Muscle layer of colon (tissue), 2 donors: ENCODE data around the gene C17orf107.

Source experiments
- H3K27ac ChIP-seq: one replicate; pipeline ENCODE4 v1.7.0; 2013; ENCODE audit warnings: low read depth, mild to moderate bottlenecking, low read length, moderate library complexity
- H3K27me3 ChIP-seq, 2 donors: one replicate each; pipeline ENCODE4 v1.7.0; 2013; ENCODE audit warnings: low read length in 2 of 2, mild to moderate bottlenecking in 2 of 2; ENCODE audit not compliant: insufficient read depth in 2 of 2, control insufficient read depth in 1 of 2
- H3K36me3 ChIP-seq: one replicate; pipeline ENCODE4 v1.7.0; 2013; ENCODE audit warnings: mild to moderate bottlenecking, low read length; ENCODE audit not compliant: insufficient read depth
- H3K4me1 ChIP-seq: one replicate; pipeline ENCODE4 v1.7.0; 2013; ENCODE audit warnings: mild to moderate bottlenecking, low read length; ENCODE audit not compliant: insufficient read depth
- H3K4me3 ChIP-seq, 2 donors: one replicate each; pipeline ENCODE4 v1.7.0; 2013; ENCODE audit warnings: low read length in 2 of 2, low read depth in 1 of 2, mild to moderate bottlenecking in 1 of 2, moderate library complexity in 1 of 2
- H3K9ac ChIP-seq: one replicate; pipeline ENCODE4 v1.7.0; 2013; ENCODE audit warnings: low read length
- H3K9me3 ChIP-seq: one replicate; pipeline ENCODE4 v1.7.0; 2013; ENCODE audit warnings: mild to moderate bottlenecking, low read length
- donor health status: abdominal sarcoma.
- donor health status: Adenocarcinoma of cecum.

The C17orf107 gene

GRCh38 chr17:4939546-4939795, 40.1 kb downstream of the C17orf107 start:
- Histone ChIP-seq H3K9me3 (no peaks in the 10 kb centered on the region), H3K27ac (peak overlapping the region; percentile 97), H3K36me3 (peaks cover 55% of the 10 kb centered on the region), H3K9ac (peak overlapping the region; percentile 94), H3K4me1 (peaks cover 49% of the 10 kb centered on the region), H3K4me3 (peak overlapping the region; percentile 92 to 97), H3K27me3 (no peaks in the 10 kb centered on the region)

- no peaks in the 10 kb centered on the region for H3K27me3 ChIP-seq
- peaks cover 52% of the 10 kb centered on the region for H3K4me1 ChIP-seq
- peak within 1 kb of the TSS; percentile 94 for H3K9ac ChIP-seq
- H3K4me3 ChIP-seq: peak within 1 kb of the TSS; percentile 92 to 97
- H3K27ac ChIP-seq: peak within 1 kb of the TSS; percentile 97
- no peaks in the 10 kb centered on the region for H3K9me3 ChIP-seq
- H3K36me3 ChIP-seq: peaks cover 60% of the 10 kb centered on the region
Measured at GRCh38 chr17:4939796-4940554, 40.6 kb downstream of the C17orf107 start, which contains the start of the genes RNF167 and SLC25A11. TSS of gene RNF167 (plus strand) at chr17:4940268. CDS start at chr17:4940910, 642 bp downstream. TSS of gene SLC25A11 (minus strand) at chr17:4940046. CDS start at chr17:4939910, 136 bp downstream.

- Histone ChIP-seq H3K9me3 (no peaks in the 10 kb centered on the region), H3K4me1 (peaks cover 60% of the 10 kb centered on the region), H3K27me3 (no peaks in the 10 kb centered on the region), H3K36me3 (peaks cover 64% of the 10 kb centered on the region), H3K9ac (peak overlapping the region; percentile 94), H3K27ac (peak overlapping the region; percentile 97), H3K4me3 (peak overlapping the region; percentile 92 to 97)
Measured at GRCh38 chr17:4940555-4941318, 41.4 kb downstream of the C17orf107 start.

- Histone ChIP-seq H3K27ac (peak overlapping the region; percentile 97), H3K9me3 (no peaks in the 10 kb centered on the region), H3K27me3 (no peaks in the 10 kb centered on the region), H3K9ac (peak overlapping the region; percentile 94), H3K36me3 (peaks cover 65% of the 10 kb centered on the region), H3K4me3 (peak overlapping the region; percentile 92 to 97), H3K4me1 (peaks cover 65% of the 10 kb centered on the region)
Measured at GRCh38 chr17:4941319-4941610, 41.9 kb downstream of the C17orf107 start.

DNA sequence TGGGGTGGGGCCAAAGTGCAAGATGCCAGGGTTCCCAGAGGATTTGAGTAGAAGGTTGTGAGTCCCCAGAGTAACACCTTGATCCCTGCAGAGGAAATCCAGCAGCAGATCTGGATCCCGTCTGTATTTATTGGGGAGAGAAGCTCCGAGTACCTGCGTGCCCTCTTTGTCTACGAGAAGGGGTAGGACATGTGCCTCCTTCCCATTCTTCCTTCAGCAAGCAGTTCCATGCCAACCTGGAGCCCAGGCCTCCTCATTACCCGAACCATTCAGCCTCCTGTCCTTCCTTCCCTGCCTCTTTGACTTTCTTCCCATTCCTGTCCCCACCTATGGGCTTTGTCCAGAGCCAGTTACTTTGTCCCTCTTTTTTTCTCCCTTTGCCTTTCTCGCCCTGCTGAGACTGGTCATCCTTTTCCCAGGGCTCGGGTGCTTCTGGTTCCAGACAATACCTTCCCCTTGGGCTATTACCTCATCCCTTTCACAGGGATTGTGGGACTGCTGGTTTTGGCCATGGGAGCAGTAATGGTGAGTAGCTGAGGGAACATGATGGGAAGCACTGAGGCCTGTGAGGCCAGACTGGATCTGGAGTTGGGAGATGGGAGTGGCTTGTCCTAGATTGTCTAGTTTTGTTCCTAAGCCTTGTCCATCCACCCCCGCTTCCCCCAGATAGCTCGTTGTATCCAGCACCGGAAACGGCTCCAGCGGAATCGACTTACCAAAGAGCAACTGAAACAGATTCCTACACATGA, 43.6 kb downstream of the C17orf107 start:
- H3K4me1 ChIP-seq: peaks cover 69% of the 10 kb centered on the region
- H3K27ac ChIP-seq: no peak overlapping the region
- H3K9ac ChIP-seq: no peak overlapping the region

GRCh38 chr17:4944163-4944553, 44.8 kb downstream of the C17orf107 start:
- H3K9me3 ChIP-seq: no peaks in the 10 kb centered on the region
- no peak overlapping the region for H3K4me3 ChIP-seq
- peaks cover 48% of the 10 kb centered on the region for H3K36me3 ChIP-seq
- no peak overlapping the region for H3K27ac ChIP-seq
- H3K9ac ChIP-seq: peak overlapping the region; percentile 54
- no peaks in the 10 kb centered on the region for H3K27me3 ChIP-seq
- H3K4me1 ChIP-seq: peaks cover 57% of the 10 kb centered on the region

More for the DNA sequence above, 43.6 kb downstream of the C17orf107 start:
- H3K4me3 ChIP-seq: no peak overlapping the region
- H3K36me3 ChIP-seq: peaks cover 58% of the 10 kb centered on the region
- H3K9me3 ChIP-seq: no peaks in the 10 kb centered on the region
- no peaks in the 10 kb centered on the region for H3K27me3 ChIP-seq

DNA sequence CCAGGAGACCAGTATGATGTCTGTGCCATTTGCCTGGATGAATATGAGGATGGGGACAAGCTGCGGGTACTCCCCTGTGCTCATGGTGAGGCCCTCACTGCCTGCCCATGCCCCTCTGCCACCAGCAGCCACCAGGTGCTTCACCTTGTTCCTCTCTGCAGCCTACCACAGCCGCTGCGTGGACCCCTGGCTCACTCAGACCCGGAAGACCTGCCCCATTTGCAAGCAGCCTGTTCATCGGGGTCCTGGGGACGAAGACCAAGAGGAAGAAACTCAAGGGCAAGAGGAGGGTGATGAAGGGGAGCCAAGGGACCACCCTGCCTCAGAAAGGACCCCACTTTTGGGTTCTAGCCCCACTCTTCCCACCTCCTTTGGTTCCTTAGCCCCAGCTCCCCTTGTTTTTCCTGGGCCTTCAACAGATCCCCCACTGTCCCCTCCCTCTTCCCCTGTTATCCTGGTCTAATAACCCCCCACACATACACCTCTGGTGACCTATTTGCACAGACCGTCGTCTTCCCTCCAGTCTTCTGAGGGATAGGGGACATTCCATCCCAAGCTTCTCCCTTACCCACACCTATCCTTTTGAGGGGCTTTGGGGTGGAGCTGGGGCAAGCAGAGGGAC, 45.3 kb downstream of the C17orf107 start:
- Histone ChIP-seq H3K4me1 (peaks cover 56% of the 10 kb centered on the region), H3K36me3 (peaks cover 48% of the 10 kb centered on the region)

GRCh38 chr17:4945176-4945943, 46.0 kb downstream of the C17orf107 start:
- Histone ChIP-seq H3K4me1 (peaks cover 58% of the 10 kb centered on the region), H3K9me3 (no peaks in the 10 kb centered on the region), H3K27me3 (no peaks in the 10 kb centered on the region), H3K36me3 (peaks cover 48% of the 10 kb centered on the region), H3K27ac (peak overlapping the region; percentile 84), H3K9ac (peak overlapping the region; percentile 54), H3K4me3 (peak overlapping the region in 1 of 2 donors; percentile 72)

More for the DNA sequence above, 45.3 kb downstream of the C17orf107 start:
- Histone ChIP-seq H3K9me3 (no peaks in the 10 kb centered on the region), H3K27ac (peak overlapping the region; percentile 84), H3K4me3 (no peak overlapping the region), H3K27me3 (no peaks in the 10 kb centered on the region), H3K9ac (peak overlapping the region; percentile 54)

DNA sequence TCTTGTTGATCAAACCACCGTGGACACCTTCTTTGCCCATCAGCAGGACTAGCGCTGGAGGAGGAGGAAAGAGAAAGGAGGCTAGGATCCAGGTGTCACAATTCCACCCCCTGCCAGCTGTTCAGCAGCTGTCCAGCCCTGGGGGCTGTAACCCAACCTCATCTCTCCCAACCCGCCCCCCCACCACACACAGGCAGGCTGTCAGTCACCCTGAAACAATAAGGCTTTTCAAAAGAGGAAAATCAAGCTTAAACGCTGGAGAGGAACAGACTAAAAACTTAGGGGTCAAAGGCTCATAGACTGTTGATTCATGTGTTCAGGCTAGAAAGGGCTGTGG, 46.6 kb downstream of the C17orf107 start:
- no peaks in the 10 kb centered on the region for H3K9me3 ChIP-seq
- peaks cover 48% of the 10 kb centered on the region for H3K36me3 ChIP-seq
- peak overlapping the region in 1 of 2 donors; percentile 72 for H3K4me3 ChIP-seq
- H3K27me3 ChIP-seq: no peaks in the 10 kb centered on the region
- H3K27ac ChIP-seq: peak overlapping the region; percentile 88
- H3K9ac ChIP-seq: peak overlapping the region; percentile 86
- H3K4me1 ChIP-seq: peaks cover 63% of the 10 kb centered on the region

- H3K4me1 ChIP-seq: peaks cover 63% of the 10 kb centered on the region
- no peaks in the 10 kb centered on the region for H3K27me3 ChIP-seq
- peak overlapping the region; percentile 37 to 72 for H3K4me3 ChIP-seq
- peaks cover 48% of the 10 kb centered on the region for H3K36me3 ChIP-seq
- peak overlapping the region; percentile 86 for H3K9ac ChIP-seq
- no peaks in the 10 kb centered on the region for H3K9me3 ChIP-seq
- H3K27ac ChIP-seq: peak overlapping the region; percentile 88
Measured at GRCh38 chr17:4946312-4946976, 47.1 kb downstream of the C17orf107 start.
